GM21737 (cell line): Measurements from ENCODE around the gene GNAI1.
"Not testable (repeated sequence)": the region's sequence is repeated elsewhere in the genome, so short reads cannot be mapped to it uniquely, and the experiment has no call there.

ENCODE experiments used
- ATAC-seq: cut with Tn5 transposase; IDR thresholded peaks from one replicate; pipeline ENCODE4 v1.9.1; 2021; ENCODE audit warnings: mild to moderate bottlenecking, moderate library complexity; ENCODE audit not compliant: unreplicated experiment

The GNAI1 gene

GRCh38 chr7:80154656-80155333, 20.2 kb downstream of the GNAI1 start:
- ATAC-seq, result no peak

- no peak for ATAC-seq
Observed at GRCh38 chr7:80155374-80155773, 20.7 kb downstream of the GNAI1 start.

DNA sequence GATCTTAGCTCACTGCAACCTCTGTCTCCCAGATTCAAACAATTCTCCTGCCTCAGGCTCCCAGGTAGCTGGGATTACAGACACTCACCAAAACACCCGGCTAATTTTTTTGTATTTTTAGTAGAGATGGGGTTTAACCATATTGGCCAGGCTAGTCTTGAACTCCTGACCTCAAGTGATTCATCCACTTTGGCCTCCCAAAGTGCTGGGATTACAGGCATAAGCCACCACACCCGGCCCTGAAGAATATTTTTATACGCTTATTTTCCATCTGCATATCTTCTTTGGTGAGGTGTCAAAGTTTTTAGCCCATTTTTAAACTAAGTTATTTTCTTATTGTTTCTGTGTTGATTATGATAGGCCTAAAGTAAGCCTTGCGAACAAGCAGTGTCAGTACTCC, 23.1 kb downstream of the GNAI1 start:
- ATAC-seq, result not testable (repeated sequence)

DNA sequence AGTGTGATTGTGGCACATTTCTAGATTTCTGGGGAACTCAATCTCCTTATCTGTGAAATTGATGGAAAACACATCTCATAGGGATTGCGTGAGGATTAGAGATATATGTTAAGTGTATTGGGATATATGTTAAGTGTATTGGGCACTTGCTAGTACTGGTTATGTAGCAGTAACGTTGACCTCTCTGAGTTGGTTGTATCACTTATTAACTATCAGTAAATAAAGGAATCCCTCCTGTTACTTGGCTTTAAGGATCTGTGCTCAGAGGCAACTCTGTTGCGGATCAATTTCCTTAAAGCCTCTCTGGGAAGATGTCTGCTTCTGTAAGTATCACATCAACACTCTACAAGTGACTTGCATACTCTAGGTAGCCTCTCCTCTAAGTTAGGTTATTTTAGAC, 25.2 kb downstream of the GNAI1 start:
- ATAC-seq, result no peak

- no peak for ATAC-seq
Observed at GRCh38 chr7:80161466-80161865, 26.8 kb downstream of the GNAI1 start.

- ATAC-seq, result no peak
Observed at GRCh38 chr7:80165177-80165576, 30.5 kb downstream of the GNAI1 start.

DNA sequence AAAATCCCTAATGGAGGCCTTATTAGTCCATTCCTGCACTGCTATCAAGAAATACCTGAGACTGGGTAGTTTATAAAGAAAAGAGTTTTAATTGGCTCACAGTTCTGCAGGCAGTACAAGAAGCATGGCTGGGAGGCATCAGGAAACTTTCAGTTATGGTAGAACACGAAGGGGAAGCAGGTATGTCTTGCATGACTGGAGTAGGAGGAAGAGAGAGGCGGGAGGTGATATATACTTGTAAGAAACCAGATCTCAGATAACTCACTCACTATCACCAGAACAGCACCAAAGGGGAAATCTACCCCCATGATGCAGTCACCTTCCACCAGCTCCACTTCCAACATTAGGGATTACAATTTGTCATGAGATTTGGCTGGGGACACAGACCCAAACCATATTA, 35.8 kb downstream of the GNAI1 start:
- no peak for ATAC-seq

- ATAC-seq, result no peak
Observed at GRCh38 chr7:80172387-80172786, 37.8 kb downstream of the GNAI1 start.

DNA sequence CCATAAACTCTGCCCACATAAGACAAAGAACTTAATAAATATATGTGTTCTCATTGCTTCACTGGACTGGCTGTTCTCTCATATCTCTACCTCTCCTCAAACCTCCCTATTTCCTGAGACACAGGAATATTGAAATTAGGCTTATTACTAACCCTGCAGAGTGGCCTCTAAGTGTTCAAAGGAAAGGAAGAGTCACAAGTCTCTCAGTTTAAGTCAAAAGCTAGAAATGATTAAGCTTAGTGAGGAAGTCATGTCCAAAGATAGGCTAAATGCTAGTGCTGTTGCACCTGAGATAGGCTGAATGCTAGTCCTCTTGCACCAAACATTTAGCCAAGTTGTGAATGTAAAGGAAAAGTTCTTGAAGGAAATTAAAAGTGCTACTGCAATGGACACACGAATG, 41.1 kb downstream of the GNAI1 start:
- ATAC-seq, result no peak

DNA sequence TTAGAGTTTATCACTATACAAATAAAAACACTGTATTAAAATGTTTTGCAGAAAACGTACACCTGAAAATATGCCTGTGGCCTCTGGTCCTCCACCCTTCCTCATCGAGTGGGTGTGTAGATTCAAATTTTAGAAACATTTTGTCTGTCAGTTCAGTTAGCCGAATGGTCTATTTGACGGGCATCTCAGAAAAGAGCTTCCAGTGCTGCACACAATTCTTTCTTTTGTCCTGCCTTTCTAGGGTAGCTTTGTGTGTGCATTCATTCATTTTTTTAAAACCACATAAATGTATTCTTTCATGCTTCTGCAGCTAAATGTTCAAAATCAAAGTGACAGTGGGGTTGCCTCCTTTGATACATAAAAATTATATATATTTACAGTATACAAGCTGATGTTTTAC, 46.8 kb downstream of the GNAI1 start:
- no peak for ATAC-seq

DNA sequence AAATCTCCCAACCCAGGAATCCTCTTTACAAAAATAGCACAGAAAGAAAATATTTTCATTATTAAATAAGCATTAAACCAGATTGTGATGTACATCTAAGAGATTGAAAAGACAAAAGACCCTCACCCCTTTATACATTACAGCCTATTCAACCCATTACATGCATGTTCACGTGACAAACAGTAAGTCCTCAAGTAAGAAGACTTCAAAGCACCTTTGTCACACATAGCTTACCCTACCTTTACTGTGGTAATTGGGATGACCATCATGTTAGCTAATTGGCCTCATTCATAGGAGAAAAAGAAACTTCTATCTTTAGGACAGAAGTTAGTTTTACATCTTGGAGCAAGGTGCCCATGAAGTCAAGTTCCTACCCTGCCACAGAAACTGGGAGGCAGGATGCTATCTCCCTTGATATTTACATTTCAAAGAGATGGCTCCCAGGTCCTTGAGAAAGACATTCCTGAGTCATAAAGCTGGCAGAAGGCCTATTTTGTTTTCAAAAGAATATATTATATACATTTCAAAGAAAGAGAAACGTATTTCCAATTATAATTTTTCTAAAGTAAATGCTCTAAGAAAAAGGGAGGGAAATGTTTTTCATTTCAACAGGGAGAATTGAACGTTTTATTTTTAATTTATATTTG, 48.1 kb downstream of the GNAI1 start:
- ATAC-seq, result no peak

DNA sequence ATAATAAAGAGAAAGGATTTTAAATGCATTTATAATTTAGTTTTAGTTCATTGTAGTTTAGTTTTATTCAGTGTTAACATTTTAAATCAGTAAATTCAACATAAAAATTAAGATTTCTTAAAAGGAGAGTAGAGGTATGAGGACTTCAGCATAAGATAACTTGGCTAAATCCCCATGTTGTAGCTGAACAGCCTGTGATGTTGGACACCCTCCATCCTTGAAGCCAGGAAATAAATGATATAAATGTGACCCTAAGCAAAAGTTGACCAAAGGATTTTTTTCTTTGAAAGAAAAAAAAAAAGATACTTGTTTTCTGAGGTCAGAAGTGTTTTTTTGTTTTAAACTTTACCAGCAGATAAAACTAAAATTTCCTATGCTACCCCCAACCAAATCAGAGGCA, 48.7 kb downstream of the GNAI1 start:
- ATAC-seq, result no peak

DNA sequence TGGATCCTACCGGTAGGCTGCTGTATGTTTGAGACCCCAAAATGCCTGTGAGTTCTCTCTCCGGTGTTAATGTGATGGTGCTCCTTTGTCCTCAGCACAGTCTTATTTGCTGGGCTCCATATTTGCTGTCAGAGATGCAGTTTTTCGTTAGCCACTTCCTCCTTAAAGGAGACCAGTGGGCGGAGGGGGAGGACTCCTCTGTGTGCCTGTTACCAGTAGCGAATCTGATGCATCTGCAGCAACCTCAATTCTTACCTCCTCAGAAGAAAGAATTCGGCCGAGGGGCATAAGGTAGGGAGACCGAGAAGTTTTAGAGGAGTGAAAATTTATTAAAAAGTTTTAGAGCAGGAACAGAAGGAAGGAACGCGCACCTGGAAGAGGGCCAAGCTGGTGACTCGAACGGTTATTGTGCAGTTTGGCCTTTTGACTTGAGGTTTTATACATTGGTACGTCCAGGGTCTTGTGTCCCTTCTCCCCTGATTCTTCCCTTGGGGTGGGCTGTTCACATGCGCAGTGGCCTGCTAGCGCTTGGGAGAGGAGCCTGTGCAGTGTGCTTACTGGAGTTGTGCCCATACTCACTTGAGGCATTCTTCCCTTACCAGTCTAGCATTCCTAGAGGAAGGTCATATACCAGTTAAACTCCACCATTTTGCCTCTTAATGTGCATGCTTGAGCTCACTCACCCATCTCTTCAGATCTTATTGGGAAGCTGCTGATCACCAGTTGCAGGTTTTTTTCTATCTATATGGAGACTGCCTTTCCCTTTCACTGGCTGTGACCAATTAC, 49.5 kb downstream of the GNAI1 start:
- ATAC-seq, result no peak

DNA sequence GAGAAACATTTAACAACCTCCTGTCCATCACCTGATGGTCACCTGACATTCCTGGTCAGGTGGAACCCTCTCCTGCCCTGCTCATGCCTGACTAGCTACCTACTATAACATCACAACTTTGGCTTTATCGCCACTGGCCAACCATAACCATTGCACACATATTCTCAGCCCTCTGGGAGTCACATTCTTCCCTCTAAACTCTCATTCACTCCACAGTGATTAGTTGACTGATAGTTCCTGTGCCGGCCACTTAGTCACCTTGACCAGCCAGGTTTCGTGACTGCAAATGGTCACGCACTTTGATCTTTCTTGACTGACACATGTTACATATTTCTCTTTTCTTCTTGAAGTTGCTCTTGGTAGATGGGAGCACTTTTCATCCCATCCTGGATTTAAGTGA, 50.1 kb downstream of the GNAI1 start:
- no peak for ATAC-seq

GRCh38 chr7:80185571-80185970, 50.9 kb downstream of the GNAI1 start:
- no peak for ATAC-seq

DNA sequence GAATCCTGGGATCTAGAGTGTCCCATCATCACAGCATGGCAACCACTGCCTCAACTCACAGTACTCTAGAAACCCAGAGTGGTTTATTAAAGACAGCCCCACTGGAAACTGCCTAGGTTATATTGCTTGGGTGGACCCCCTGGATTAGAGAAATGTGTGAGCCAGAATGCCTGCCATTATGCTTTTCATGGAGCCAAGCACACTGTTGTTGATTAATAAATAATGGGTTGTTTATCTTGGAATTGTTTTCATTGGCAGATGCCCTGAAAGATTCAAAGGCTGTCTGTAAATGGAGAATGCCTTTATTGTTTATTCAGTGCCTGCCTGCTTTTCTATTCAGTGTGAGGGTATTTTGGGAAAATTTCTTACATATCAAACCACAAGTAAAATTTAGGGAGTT, 52.1 kb downstream of the GNAI1 start:
- no peak for ATAC-seq

DNA sequence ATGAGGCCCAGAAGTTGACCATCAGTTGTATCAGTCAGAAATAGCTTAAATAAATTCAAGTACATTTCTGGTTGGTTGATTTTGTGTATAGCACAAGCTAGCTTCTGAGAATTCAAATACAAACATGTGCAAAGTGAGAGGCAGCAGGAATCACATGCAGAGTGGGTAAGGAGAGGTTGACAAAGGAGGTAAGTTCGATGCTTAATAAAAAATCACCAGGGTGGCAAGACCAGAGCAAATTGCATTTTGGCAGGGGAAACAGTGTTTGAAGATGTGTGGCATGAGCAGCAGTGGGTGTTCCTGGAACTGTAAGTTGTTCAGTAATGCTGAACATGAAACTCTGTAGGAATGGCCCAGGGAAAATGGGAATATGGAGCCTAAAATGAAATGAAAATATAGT, 52.6 kb downstream of the GNAI1 start:
- no peak for ATAC-seq

DNA sequence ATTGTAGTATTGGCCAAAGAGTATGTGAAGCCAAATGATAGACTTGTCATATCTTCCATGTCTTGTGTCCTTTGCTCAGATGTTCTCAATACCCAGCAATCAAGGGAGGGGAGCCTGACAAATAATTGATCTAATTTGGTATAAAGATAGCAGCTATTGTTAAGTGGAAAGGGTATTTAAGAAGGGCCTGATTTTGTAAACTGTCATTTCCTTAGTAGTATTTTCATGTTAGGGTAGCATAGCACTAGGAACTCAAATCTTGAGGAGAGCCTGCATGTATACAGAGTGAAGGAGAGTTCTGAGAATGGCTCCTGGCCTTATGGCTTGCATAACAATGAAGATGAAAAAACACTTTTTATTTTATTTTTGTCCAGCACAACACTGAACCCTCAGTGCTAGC, 53.1 kb downstream of the GNAI1 start:
- ATAC-seq, result no peak

- ATAC-seq, result no peak
Observed at GRCh38 chr7:80189638-80190037, 55.0 kb downstream of the GNAI1 start.

- ATAC-seq, result no peak
Observed at GRCh38 chr7:80197627-80198026, 63.0 kb downstream of the GNAI1 start.

- no peak for ATAC-seq
Observed at GRCh38 chr7:80199051-80199450, 64.4 kb downstream of the GNAI1 start.

GRCh38 chr7:80204454-80204853, 69.8 kb downstream of the GNAI1 start:
- no peak for ATAC-seq
